ENCODE data around the gene APOL5.

APOL5 gene

DNA sequence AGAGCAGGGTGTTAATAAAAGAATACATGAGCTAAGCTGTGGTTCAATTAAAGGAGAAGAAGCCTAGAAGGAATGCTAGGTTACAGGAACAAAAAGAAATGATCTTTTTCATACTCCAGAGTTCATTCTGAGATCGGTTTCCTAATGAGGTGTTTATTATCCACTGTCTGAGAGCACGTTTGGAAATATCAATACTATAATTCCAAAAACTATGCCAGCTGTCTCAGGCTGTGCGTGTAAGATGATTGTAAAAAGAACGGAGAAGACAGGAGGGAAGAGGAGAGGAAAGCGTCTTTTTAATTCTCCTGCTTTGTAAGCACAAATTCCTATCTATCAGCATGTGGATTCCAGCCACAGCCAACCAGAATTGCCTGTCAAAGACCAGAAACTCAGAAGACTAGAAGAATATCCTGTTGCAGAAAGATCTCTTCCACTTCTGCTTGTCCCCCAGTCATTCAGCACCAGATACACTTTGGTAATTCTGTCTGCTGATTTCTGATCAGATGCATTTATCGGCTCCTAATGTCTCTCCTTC is 25.7 kb downstream of the APOL5 start:
- DNase-seq: no peak

DNA sequence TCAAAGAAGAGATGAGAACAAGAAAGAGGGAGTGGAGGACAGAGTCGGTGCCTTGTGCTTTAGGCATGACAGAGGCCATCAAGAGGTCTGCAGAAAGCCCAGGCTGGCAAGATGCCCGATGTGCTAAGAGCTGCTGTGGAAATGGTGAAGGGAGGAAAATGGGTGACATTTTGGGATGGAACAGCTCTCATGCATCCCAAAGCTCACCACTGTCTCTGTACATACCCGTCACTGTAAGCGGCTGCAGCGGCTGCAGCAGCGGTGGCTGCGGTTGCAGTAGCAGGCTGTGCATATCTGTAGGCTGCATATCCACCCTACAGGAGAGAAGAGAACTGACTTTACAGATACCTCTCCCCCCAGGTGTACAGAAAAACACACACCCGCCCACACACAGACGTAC is 28.6 kb downstream of the APOL5 start:
- no peak for DNase-seq

DNA sequence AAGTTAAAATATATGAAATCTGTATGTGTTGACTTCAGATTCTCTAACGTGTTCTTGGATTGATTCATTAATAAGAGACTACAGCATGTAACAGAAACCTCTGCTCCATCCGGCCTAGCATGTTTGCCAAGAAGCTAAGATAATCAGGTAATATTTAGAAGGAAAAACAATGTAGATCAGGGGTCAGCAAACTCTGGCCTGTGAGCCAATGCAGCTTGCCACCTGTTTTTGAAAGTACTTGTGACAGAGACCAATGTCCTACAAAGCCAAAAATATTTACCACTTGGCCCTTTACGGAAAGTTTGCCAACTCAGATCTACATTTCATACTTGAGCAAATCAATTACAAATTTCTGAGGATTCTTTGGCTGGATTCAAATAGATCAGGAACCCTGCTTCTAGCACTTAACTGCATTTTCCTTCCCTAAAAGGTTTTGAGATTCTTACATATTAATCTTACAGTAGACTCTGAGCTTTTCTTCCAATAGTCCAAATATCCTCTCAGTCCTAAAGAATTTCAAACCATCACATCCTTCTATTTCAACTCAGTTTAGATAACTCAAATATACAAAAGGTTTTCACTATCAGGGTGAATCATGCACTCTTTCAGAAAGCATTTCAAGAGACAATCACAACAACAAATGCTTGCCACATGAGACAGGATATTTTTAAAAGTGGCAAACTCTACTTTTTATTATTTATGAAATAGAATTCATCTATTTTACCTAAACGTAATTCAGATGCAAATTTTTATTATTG is 29.5 kb downstream of the APOL5 start:
- DNase-seq: no peak

DNA sequence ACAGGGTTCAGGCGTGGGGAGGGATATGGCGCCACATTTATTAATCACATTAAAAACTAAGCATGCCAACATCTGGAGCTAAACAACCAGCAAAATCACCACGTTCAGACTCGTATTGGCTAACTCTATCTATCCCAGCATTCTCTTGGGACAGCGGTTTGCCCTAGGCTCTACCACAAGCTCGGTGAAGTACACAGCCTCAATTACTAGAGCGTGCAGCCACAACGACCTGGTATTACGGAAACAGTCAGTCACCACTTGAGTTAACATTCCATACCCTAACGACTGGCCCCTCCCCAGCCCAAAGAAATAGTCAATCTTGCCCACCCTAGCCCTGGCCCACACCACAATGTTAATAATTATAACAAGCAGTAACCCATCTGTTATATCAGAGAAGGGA is 32.1 kb downstream of the APOL5 start:
- no peak for DNase-seq

DNA sequence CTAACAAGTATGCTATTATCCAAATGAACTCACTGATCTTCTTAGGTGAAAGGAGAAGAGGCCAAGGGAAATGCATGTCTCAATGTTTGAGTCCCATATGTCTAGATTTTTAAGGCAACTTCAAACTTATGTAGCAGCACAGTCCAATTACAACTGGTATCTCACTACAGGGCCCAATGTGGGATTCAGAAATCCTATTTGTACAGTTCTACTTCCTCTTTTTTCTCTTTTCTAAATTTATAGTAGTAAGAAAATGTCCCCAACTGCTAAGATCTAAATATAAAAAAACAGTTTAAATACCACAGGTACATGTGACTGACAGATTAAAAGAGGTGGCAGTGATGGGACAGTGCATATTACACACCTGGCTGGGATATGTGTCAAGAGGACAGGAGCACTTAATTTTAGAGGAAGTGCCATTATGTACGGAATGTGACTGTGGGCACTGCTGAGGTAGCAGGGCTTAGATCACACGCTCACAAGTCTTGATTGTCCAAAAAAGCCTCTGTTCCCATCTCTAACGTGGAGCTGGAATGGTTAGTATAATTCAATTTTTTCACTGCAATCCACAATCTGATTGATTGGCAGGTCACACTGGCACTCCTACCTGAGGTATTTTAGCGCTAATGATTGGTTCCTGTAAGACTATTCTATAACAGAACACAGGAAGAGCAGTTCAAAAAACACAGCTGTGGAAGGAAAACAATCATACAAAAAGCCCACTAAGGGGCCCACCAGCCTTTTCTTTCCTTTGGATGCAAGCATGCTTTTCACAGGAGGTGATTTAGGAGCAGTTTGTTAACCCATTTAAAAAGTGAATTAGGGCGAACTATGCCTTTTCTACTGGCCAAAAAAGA is 34.6 kb downstream of the APOL5 start:
- DNase-seq: no peak

DNA sequence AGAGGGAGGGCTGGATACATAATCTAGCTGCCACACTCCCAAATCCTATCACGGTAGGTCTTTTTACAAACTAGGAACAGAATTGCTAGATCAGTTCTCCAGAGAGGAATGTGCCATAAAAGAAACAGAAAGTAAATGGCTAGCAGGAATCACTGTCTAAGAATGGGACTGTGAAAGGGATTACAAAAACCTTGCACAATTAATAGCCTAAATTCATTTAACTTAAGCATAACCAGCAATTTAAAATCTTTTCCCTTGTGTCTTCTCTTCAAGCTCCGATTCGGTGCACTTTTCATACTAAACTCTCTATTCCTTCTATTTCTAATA is 35.2 kb downstream of the APOL5 start:
- DNase-seq: no peak

DNA sequence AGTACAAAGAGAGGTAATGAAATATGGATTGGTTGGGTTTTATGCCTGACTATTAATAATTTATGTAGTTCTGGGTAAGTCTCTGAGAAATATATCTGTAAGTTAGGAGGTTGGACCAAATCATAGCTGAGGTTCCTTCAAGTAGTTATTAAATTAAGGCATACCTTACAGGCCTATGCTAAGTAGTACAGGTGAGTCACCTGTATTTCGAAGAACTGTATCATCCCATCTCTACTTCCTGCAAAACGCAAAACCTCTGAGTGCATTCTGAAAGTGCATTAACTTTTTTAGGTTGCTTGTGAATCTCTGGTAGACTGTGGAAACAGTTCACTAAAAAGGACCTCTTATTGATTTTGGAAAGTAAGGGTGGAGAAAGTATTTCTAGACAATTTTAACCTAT is 37.1 kb downstream of the APOL5 start:
- DNase-seq: no peak

DNA sequence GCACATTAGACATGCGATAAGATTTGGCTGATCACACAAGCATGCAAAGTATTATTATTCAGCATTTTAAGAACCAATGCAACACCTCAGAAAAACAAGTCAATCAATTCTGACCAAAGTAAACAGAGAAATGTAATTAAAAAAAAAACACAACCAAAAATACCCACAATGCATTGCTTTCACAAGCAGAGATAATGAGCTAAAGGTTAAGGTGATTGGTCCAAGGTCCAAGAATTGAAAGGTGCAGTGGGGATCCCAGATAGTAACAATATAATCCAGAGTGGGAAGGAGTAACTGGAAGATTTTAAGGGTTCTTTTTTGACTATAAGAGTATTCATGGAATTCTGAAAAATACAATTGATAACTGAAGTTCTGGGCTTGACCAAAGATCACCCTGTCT is 39.0 kb downstream of the APOL5 start:
- no peak for DNase-seq

DNA sequence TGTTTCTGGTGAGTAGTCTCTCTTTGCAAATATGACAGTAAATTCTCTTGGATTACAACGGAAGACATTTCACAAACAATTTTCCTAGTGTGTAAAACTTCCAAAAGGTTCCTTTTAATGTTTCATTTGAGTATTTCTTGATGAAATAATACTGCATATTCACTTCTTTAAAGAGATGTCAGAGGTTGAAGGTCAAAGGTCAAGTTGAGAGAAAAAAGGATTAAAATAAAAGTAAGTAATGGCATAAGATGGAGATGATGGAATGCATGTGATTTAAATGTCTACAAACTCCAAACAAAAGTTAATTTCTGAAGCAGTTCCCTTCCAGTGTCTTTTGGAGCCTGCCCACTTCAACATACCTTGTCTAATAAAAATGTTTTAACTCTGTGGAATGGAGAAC is 40.7 kb downstream of the APOL5 start:
- DNase-seq: no peak

DNA sequence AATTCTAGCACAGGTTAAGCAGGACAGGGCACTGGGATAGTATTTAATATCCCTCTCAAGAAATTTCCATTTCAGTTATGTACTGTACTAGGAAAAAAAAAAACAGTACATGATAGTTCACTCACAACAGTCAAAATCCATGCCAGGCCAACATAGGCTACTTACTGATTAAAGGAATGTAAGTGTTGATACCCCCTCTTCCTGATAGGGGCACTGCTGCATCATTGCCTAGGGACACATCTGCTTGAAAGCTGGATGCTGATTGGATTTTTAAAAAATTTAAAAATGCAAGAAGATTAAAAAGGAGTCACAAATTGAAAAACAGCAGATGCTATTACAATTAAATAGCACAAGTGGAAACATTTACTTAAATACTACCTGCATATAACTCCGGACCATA is 43.4 kb downstream of the APOL5 start:
- DNase-seq: no peak

DNA sequence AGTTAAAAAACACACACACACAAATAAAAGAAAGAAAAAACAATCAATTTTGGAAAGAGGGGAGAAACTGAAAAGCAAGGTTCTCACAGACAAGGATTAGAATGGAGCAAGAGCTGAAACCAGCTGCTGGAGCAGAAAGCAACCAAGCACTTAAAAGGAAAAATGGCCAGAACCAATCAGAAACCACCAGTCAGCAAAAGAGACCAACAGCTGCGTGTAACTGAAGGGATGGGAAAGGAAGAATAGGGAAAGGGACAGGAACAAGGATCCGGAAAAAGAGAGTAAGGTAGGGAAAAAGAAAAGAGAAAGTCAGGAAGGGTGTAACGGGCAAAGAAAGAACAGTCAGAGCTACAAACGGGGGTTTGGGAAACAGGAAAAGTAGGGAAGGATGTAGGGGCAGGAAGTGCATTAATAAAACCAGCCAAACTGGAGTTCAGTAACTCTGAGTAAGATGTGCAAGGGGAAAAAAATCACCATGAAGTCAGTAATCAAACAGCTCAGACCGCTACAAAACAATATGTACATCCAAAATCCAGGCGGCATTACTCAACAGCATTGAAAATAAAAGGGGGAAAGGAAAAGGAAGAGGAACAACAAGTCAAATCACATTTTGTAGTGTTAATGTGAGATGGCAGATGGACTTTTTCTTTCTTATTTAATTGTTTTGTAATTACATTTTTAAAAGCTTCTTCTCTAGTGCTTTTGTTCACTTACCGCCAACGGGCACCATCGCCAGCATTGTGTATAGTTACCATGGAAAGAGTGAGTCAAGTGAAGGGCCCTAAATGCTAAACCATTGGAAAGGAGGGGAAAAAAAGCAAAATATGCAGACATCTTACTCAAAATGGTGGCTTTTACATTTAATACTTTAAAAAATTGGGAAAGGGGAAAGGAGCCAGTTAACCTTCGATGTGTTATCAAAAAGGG is 49.2 kb downstream of the APOL5 start:
- DNase-seq: no peak

DNA sequence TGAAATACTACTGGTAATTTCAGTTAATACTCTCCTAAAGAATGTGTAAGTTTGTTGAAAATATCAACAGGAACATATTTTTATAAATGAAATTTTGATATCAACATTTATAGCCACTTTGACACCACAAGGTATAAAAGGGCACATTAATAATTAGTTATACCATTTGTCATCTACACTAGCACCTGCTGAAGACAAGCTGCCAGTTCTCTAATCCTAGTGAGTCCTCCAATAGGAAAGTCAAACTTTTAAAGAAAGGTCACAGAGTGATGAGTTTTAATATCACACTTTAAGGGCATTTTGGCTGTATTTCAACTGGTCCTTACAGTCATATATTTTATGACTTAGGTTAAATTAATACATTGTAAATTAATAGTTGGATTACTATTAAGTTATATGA is 52.3 kb downstream of the APOL5 start:
- no peak for DNase-seq

DNA sequence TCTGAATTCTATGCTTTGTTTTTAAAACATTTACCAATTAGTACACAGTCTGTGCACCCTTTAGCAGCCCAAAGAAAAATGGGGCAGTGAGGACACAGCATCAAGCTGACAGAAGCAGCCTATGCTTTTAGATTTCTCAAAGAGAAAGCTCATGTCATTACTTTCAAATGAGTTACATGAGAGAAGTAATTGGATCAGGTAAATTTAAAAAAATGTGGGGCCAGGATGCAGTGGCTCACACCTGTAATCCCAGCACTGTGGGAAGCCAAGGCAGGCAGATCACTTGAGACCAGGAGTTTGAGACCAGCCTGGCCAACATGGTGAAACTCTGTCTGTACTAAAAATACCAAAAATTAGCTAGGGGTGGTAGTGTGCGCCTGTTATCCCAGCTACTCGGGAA is 57.7 kb downstream of the APOL5 start:
- no peak for DNase-seq

DNA sequence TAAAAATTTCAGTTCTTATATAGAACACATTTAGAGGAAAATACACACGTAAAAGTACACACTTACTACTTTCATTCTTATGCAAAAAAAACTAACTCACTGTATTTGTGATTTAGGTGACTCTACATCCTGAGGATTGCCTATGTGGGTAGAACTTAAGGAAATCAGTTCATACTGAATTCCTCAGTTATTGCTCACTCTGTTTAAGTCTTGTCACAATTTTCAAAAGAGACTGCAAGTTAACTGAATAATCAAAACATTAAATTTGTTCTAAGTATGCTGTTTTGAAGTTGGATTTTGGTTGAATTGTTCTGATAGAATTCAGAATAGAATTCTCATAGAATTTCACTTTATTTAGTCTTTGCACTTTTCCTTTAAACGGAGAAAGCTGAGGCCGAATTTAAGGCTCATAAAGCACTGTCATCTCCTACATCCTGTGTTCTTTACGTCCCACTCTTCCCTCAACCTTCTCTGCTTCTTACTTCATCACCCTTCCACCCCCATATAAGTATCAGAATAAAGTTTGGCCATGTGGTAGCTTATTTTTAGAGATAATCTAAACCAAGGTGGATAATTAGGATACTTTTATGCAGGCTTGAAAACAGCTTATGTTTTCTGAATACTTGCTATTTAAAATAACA is 59.8 kb downstream of the APOL5 start:
- no peak for DNase-seq

Data from NCI-H1694 treated with DMSO at 0.1 percent for 48 hours (cell line).